NCI-H1048 (cell line): ENCODE results near the gene ABCA13.

ENCODE experiments used
- DNase-seq: peaks from one replicate; lab custom pipeline; 2025; lab: John Stamatoyannopoulos, UW

ABCA13 gene

GRCh38 chr7:48300301-48300700 lies 129.0 kb downstream of the ABCA13 start:
- DNase-seq = no peak

GRCh38 chr7:48301201-48301600 lies 129.9 kb downstream of the ABCA13 start:
- no peak for DNase-seq

GRCh38 chr7:48304641-48305040 lies 133.4 kb downstream of the ABCA13 start:
- no peak for DNase-seq

GRCh38 chr7:48305661-48306060 lies 134.4 kb downstream of the ABCA13 start:
- DNase-seq = peak; percentile 37

- DNase-seq = no peak
These were observed 135.9 kb downstream of the ABCA13 start for GRCh38 chr7:48307041-48307714.

GRCh38 chr7:48309720-48310119 lies 138.5 kb downstream of the ABCA13 start:
- DNase-seq = no peak

- DNase-seq = no peak
These were observed 140.3 kb downstream of the ABCA13 start for GRCh38 chr7:48311464-48312100.

GRCh38 chr7:48312151-48312550 lies 140.9 kb downstream of the ABCA13 start:
- no peak for DNase-seq

GRCh38 chr7:48316768-48317167 lies 145.5 kb downstream of the ABCA13 start:
- DNase-seq = no peak

GRCh38 chr7:48317360-48317759 lies 146.1 kb downstream of the ABCA13 start:
- no peak for DNase-seq

- DNase-seq = no peak
These were observed 150.2 kb downstream of the ABCA13 start for GRCh38 chr7:48321319-48322010.

GRCh38 chr7:48337012-48337621 lies 165.9 kb downstream of the ABCA13 start:
- DNase-seq = no peak

GRCh38 chr7:48337781-48338180 lies 166.5 kb downstream of the ABCA13 start:
- no peak for DNase-seq

- DNase-seq = no peak
These were observed 176.1 kb downstream of the ABCA13 start for GRCh38 chr7:48347230-48347825.

GRCh38 chr7:48350515-48350914 lies 179.3 kb downstream of the ABCA13 start:
- no peak for DNase-seq

- DNase-seq = no peak
These were observed 180.6 kb downstream of the ABCA13 start for GRCh38 chr7:48351900-48352299.

- DNase-seq = no peak
These were observed 184.1 kb downstream of the ABCA13 start for GRCh38 chr7:48355346-48355745.

- DNase-seq = no peak
These were observed 189.3 kb downstream of the ABCA13 start for GRCh38 chr7:48360574-48360973.

- DNase-seq = no peak
These were observed 191.9 kb downstream of the ABCA13 start for GRCh38 chr7:48363174-48363573.

GRCh38 chr7:48365010-48365409 lies 193.8 kb downstream of the ABCA13 start:
- peak; percentile 26 for DNase-seq

- DNase-seq = no peak
These were observed 194.8 kb downstream of the ABCA13 start for GRCh38 chr7:48366096-48366495.

- DNase-seq = no peak
These were observed 205.0 kb downstream of the ABCA13 start for GRCh38 chr7:48376263-48376662.
